ENCODE data around the gene ZNF678. TPM values are rescaled to one million over a fixed set of nuclear protein-coding genes. Genes with fewer than 3 reads are reported as not detected.

ZNF678 gene
- total RNA-seq, 8 experiments from 2014 or later = 1.7 to 27.0 (median 18.3) TPM

DNA sequence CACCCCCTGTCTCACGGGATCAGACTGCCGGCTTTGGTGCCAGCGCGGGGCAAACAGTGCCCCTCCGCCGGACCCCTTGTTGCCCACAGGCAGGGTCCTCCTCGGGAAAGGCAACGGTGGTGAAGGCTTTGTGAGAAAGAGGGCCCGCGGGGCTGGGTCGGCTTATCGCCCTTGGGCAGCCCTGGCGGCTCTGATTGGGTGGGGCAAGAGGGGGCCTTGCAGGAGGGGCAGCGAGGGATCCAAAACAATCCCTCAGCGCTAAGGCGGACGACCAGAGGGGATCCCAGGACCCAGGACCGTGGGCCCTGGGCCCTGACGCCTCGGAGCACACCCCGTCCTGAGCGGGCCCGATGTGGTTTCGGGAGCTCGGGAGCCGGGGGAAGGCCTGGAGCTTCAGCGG, 3.9 kb upstream of the ZNF678 start:
- no peak overlapping the region for H3K27ac ChIP-seq
- in situ Hi-C loops (cut with MboI; ENCODE audit: low pct_unique_long_range_greater_than_20kb in 2 of 9, low sequenced_read_pairs in 9 of 9, unreplicated experiment in 9 of 9) = no loop called here
- no peak for ATAC-seq (replicated peaks in 6 of 8)
- 17 to 94% (median 90%) methylated on average over 1 to 19 of the region's 27 CpGs; no CpG with 5 or more reads in 3 of the 10 experiments for WGBS, 10 experiments
- no peak overlapping the region for H3K4me3 ChIP-seq
- peaks cover 6% of the 10 kb centered on the region in 2 donors for H3K4me1 ChIP-seq (replicated peaks in 1 of 2)

DNA sequence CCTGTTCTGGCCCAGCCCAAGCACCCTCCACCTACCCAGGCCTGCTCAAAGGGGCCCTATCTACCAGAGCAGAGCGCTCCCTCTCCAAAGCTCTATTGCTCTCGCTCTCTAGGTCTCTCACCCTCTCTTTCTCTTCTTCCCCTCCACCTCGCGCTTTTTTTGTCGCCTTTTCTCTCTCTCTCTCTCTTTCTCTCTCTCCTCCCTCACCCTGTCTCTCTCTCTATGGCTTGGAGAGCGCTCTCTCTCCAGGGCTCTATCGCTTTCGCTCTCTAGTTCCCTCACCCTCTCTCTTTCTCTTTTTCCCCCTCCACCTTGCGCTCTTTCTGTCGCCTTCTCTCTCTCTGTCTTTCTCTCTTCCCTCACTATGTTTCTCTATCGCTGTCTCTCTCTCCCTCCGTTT, 3.4 kb upstream of the ZNF678 start:
- 63 to 100% (median 89%) methylated on average over 5 to 12 of the region's 12 CpGs for WGBS, 10 experiments
- no peak for ATAC-seq (replicated peaks in 6 of 8)

GRCh38 chr1:227560393-227561173, 2.8 kb upstream of the ZNF678 start:
- Histone ChIP-seq H3K4me1 (replicated peaks in 1 of 2) (peaks cover 9 to 10% of the 10 kb centered on the region in 2 donors), H3K27ac (no peak overlapping the region), H3K4me3 (no peak overlapping the region)
- in situ Hi-C loops (cut with MboI; ENCODE audit: low pct_unique_long_range_greater_than_20kb in 2 of 9, low sequenced_read_pairs in 9 of 9, unreplicated experiment in 9 of 9) = no loop called here
- no peak for ATAC-seq (replicated peaks in 6 of 8)
- WGBS, 10 experiments = 53 to 100% (median 95%) methylated on average over 2 to 21 of the region's 57 CpGs; no CpG with 5 or more reads in 3 of the 10 experiments

More for the DNA sequence above, 3.4 kb upstream of the ZNF678 start:
- peaks cover 9 to 10% of the 10 kb centered on the region in 2 donors for H3K4me1 ChIP-seq (replicated peaks in 1 of 2)
- H3K4me3 ChIP-seq = no peak overlapping the region
- no peak overlapping the region for H3K27ac ChIP-seq
- in situ Hi-C loops (cut with MboI; ENCODE audit: low pct_unique_long_range_greater_than_20kb in 2 of 9, low sequenced_read_pairs in 9 of 9, unreplicated experiment in 9 of 9) = no loop called here

- 77 to 100% (median 94%) methylated on average over 2 to 19 of the region's 43 CpGs; no CpG with 5 or more reads in 3 of the 10 experiments for WGBS, 10 experiments
Measured at GRCh38 chr1:227561241-227561907, 2.0 kb upstream of the ZNF678 start.

DNA sequence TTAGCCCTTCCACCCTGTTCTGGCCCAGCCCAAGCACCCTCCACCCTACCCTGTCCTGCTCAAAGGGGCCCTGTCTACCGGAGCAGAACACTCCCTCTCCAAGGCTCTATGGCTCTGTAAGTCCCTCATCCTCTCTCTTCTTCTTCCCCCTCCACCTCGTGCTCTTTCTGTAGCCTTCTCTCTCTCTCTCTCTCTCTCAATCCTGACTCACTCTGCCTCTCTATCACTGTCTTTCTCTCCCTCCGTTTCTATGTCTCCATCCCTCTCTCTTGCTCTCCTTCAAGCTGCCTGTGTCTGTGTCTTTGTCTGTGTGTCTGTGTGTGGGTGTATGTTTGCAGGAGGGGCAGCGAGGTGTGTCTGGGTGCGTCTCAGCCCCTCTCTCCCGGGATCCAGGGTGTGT, 1.3 kb upstream of the ZNF678 start:
- Histone ChIP-seq H3K27ac (no peak overlapping the region), H3K4me1 (replicated peaks in 1 of 2) (peaks cover 9 to 10% of the 10 kb centered on the region in 2 donors), H3K4me3 (no peak overlapping the region)
- WGBS, 10 experiments = 36 to 100% (median 91%) methylated on average over 2 to 6 of the region's 6 CpGs; no CpG with 5 or more reads in 3 of the 10 experiments
- ATAC-seq (replicated peaks in 6 of 8) = no peak
- in situ Hi-C loops (cut with MboI; ENCODE audit: low pct_unique_long_range_greater_than_20kb in 2 of 9, low sequenced_read_pairs in 9 of 9, unreplicated experiment in 9 of 9) = no loop called here

More at GRCh38 chr1:227561241-227561907, 2.0 kb upstream of the ZNF678 start:
- ATAC-seq (replicated peaks in 6 of 8) = no peak
- Histone ChIP-seq H3K4me3 (no peak overlapping the region), H3K4me1 (replicated peaks in 1 of 2) (peaks cover 9 to 10% of the 10 kb centered on the region in 2 donors), H3K27ac (no peak overlapping the region)
- in situ Hi-C loops (cut with MboI; ENCODE audit: low pct_unique_long_range_greater_than_20kb in 2 of 9, low sequenced_read_pairs in 9 of 9, unreplicated experiment in 9 of 9) = no loop called here

GRCh38 chr1:227562933-227563323, 428 bp upstream of the ZNF678 start:
- in situ Hi-C loops (cut with MboI; ENCODE audit: low pct_unique_long_range_greater_than_20kb in 2 of 9, low sequenced_read_pairs in 9 of 9, unreplicated experiment in 9 of 9) = no loop called here
- H3K4me3 ChIP-seq = peak overlapping the region in 4 of 5 donors; percentile 66 to 88 (median 73)
- H3K27ac ChIP-seq = peak overlapping the region; percentile 99
- 88 to 100% (median 93%) methylated on average over 2 to 10 of the region's 10 CpGs; no CpG with 5 or more reads in 2 of the 10 experiments for whole genome bisulfite sequencing, 10 experiments
- H3K4me1 ChIP-seq (replicated peaks in 1 of 2) = peaks cover 10 to 11% of the 10 kb centered on the region in 2 donors
- ATAC-seq (replicated peaks in 6 of 8) = no peak

GRCh38 chr1:227567256-227567655, 3.9 kb downstream of the ZNF678 start:
- WGBS, 10 experiments = 38 to 97% (median 60%) methylated on average over 2 to 4 of the region's 4 CpGs
- no peak for ATAC-seq (replicated peaks in 6 of 8)
- H3K27ac ChIP-seq = no peak overlapping the region
- peaks cover 10 to 21% of the 10 kb centered on the region in 2 donors for H3K4me1 ChIP-seq (replicated peaks in 1 of 2)
- in situ Hi-C loops (cut with MboI; ENCODE audit: low pct_unique_long_range_greater_than_20kb in 2 of 9, low sequenced_read_pairs in 9 of 9, unreplicated experiment in 9 of 9) = no loop called here
- H3K4me3 ChIP-seq = no peak overlapping the region

- WGBS, 10 experiments = 75 to 100% (median 95%) methylated on average over 1 to 3 of the region's 3 CpGs; no CpG with 5 or more reads in 3 of the 10 experiments
- in situ Hi-C loops (cut with MboI; ENCODE audit: low pct_unique_long_range_greater_than_20kb in 2 of 9, low sequenced_read_pairs in 9 of 9, unreplicated experiment in 9 of 9) = no loop called here
Measured at GRCh38 chr1:227568593-227568992, 5.2 kb downstream of the ZNF678 start.

GRCh38 chr1:227572752-227573151, 9.4 kb downstream of the ZNF678 start:
- WGBS, 10 experiments = 74 to 100% (median 97%) methylated on average over 2 to 7 of the region's 7 CpGs; no CpG with 5 or more reads in 3 of the 10 experiments
- peaks cover 0 to 11% of the 10 kb centered on the region in 2 donors for H3K4me1 ChIP-seq (replicated peaks in 1 of 2)
- no peak overlapping the region for H3K27ac ChIP-seq
- no peak overlapping the region for H3K4me3 ChIP-seq
- ATAC-seq (replicated peaks in 6 of 8) = no peak
- in situ Hi-C loops (cut with MboI; ENCODE audit: low pct_unique_long_range_greater_than_20kb in 2 of 9, low sequenced_read_pairs in 9 of 9, unreplicated experiment in 9 of 9) = no loop called here

More at GRCh38 chr1:227568593-227568992, 5.2 kb downstream of the ZNF678 start:
- H3K4me1 ChIP-seq (replicated peaks in 1 of 2) = peaks cover 6 to 17% of the 10 kb centered on the region in 2 donors
- H3K27ac ChIP-seq = no peak overlapping the region
- no peak for ATAC-seq (replicated peaks in 6 of 8)
- H3K4me3 ChIP-seq = no peak overlapping the region

DNA sequence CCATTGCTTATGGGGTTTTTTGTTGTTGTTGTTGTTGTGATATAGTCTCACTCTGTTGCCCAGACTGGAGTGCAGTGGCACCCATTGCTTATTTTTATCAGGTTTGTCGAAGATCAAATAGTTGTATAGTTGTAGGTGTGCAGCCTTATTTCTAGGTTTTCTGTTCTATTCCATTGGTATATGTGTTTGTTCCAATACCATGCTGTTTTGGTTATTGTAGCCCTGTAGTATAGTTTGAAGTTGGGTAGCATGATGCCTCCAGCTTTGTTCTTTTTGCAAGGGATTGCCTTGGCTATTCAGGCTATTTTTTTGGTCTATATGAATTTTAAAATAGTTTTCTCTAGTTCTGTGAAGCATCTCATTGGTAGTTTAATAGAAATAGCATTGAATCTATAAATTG, 11.6 kb downstream of the ZNF678 start:
- WGBS, 10 experiments = 83 to 100% (median 100%) methylated on average over 1 of the region's 1 CpG; no CpG with 5 or more reads in 2 of the 10 experiments
- Histone ChIP-seq H3K4me1 (replicated peaks in 1 of 2) (no peaks in the 10 kb centered on the region), H3K27ac (no peak overlapping the region), H3K4me3 (no peak overlapping the region)
- in situ Hi-C loops (cut with MboI; ENCODE audit: low pct_unique_long_range_greater_than_20kb in 2 of 9, low sequenced_read_pairs in 9 of 9, unreplicated experiment in 9 of 9) = no loop called here
- no peak for ATAC-seq (replicated peaks in 6 of 8)

DNA sequence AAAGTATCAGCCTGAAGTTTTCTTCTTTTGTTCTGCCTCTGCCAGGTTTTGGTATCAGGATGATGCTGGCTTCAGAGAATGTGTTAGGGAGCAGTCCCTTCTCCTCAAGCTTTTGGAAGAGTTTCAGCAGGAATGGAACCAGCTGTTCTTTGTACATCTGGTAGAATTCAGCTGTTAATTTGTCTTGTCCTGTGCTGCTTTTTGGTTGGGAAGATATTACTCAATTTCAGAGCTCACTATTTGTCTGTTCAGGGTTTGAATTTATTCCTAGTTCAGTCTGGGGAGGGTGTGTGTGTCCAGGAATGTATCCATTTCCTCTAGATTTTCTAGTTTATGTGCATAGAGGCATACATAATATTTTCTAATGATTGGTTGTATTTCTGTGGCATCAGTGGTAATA, 12.8 kb downstream of the ZNF678 start:
- in situ Hi-C loops (cut with MboI; ENCODE audit: low pct_unique_long_range_greater_than_20kb in 2 of 9, low sequenced_read_pairs in 9 of 9, unreplicated experiment in 9 of 9) = no loop called here
- no peak overlapping the region for H3K27ac ChIP-seq
- H3K4me3 ChIP-seq = no peak overlapping the region
- ATAC-seq (replicated peaks in 6 of 8) = peak in 2 of 8 experiments; percentile 54 to 64
- no peaks in the 10 kb centered on the region for H3K4me1 ChIP-seq (replicated peaks in 1 of 2)

DNA sequence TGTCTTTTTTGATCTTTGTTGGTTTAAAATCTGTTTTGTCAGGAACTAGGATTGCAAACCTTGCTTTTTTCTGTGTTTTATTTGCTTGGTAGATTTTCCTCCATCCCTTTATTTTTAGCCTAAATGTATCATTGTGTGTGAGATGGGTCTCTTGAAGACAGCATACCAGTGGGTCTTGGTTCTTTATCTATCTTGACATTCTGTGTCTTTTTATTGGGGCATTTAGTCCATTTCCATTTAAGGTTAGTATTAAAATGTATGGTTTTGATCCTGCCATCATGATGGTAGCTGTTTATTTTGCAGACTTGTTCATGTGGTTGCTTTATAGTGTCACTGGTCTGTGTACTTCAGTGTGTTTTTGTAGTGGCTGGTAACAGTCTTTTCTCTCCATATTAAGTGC, 14.1 kb downstream of the ZNF678 start:
- in situ Hi-C loops (cut with MboI; ENCODE audit: low pct_unique_long_range_greater_than_20kb in 2 of 9, low sequenced_read_pairs in 9 of 9, unreplicated experiment in 9 of 9) = no loop called here
- ATAC-seq (replicated peaks in 6 of 8) = no peak
- Histone ChIP-seq H3K4me1 (replicated peaks in 1 of 2) (no peaks in the 10 kb centered on the region), H3K4me3 (no peak overlapping the region), H3K27ac (no peak overlapping the region)

DNA sequence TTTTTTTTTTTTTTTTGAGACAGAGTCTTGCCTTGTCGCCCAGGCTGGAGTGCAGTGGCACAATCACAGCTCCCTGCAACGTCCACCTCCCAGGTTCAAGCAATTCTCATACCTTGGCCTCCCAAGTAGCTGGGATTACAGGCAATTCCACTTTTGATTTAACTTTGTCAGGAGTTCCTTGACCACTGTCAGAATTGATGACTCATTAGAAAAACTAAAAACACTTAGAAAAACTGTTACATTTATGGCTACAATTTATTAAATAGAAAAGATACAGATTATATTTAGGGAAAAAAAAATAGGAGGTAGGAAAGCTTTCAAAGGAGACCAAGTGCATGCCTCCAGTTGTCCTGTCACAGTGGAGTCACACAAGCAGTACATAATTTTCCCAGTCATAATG, 20.0 kb downstream of the ZNF678 start:
- WGBS, 10 experiments = 64 to 100% (median 90%) methylated on average over 1 to 2 of the region's 2 CpGs; no CpG with 5 or more reads in 1 of the 10 experiments
- no peak overlapping the region for H3K27ac ChIP-seq
- no peaks in the 10 kb centered on the region for H3K4me1 ChIP-seq (replicated peaks in 1 of 2)
- in situ Hi-C loops (cut with MboI; ENCODE audit: low pct_unique_long_range_greater_than_20kb in 2 of 9, low sequenced_read_pairs in 9 of 9, unreplicated experiment in 9 of 9) = no loop called here
- H3K4me3 ChIP-seq = no peak overlapping the region
- ATAC-seq (replicated peaks in 6 of 8) = no peak

All from motor neuron (in vitro differentiated cells).